ENCODE results near the gene PDGFC. TPM values are rescaled to one million over a fixed set of nuclear protein-coding genes. Genes with fewer than 3 reads are reported as not detected.

The PDGFC gene
- total RNA-seq = 44.4 and 151 TPM in 2 replicates

GRCh38 chr4:156971676-156972378 is at the start of gene PDGFC:
PDGFC (minus strand) TSS chr4:156971799; CDS start chr4:156970903, 896 bp downstream.

Small RNA genes within 50 kb of the gene (small RNA-seq; reads per million reads assigned to genes)
- not detected for gene AC092608.2 (ENCODE audit: low replicate concordance)

Other genes with a start within 250 kb of the PDGFC start
- gene GLRB, start 104.4 kb upstream of the PDGFC start, total RNA-seq = 5.9 and 8.2 TPM in 2 replicates
- under 0.01 TPM in 1 of 2 replicates, not detected in the other for gene GRIA2, start 248.9 kb upstream of the PDGFC start, total RNA-seq

All from placental pericyte (primary cell).